ENCODE data around the gene ALX4. TPM values are rescaled to one million over a fixed set of nuclear protein-coding genes. Genes with fewer than 3 reads are reported as not detected.

The ALX4 gene
- total RNA-seq, 2 donors from 2014 or later: not detected

GRCh38 chr11:44226490-44226889 is 83.4 kb downstream of the ALX4 start:
- no peak for TF ChIP-seq CTCF (IDR thresholded peaks at IDR 0.05)
- H3K27ac ChIP-seq: no peak overlapping the region
- ATAC-seq (ENCODE audit: insufficient number of reproducible peaks, low FRiP score, low read depth): no peak
- H3K36me3 ChIP-seq: no peaks in the 10 kb centered on the region
- no peaks in the 10 kb centered on the region for H3K9me3 ChIP-seq
- H3K27me3 ChIP-seq (replicated peaks; ENCODE audit: insufficient read depth): no peaks in the 10 kb centered on the region
- no peak overlapping the region for H3K4me3 ChIP-seq
- H3K4me1 ChIP-seq (ENCODE audit: control insufficient read depth in 1 of 2, low read depth in 2 of 2): peaks cover 0 to 3% of the 10 kb centered on the region in 2 donors
- no peak for DNase-seq (ENCODE audit: low spot score)

DNA sequence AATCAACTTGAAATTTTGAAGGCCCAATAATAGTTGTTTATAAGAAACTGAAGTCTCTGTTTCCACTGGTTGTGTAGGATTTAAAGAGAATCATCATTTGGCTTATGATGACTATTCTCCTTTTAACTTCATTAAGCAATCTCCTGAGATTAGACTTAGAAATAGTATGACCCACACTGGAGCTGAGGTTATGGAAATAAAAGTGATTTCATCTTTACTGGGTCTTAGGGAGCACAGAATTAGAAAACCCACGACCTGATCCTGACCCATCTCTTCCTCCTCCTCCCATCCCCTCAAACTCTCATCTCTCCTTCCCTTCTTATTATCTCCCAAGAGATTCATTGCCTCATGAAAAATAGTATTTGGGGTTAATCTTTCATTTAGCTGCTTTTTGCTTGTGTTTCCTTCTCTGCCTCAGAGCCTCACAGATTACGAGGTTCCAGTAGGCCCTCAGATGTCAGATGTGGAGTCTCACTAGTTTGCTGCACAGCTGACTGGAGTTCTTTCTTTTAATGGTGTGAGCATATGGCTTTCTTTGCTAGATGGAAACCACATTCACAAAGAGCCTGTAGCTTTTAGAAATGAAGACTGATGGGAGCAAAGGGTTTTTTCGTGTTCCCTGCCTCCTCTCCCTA is 85.0 kb downstream of the ALX4 start:
- H3K4me3 ChIP-seq: no peak overlapping the region
- ATAC-seq (ENCODE audit: insufficient number of reproducible peaks, low FRiP score, low read depth): no peak
- peaks cover 0 to 3% of the 10 kb centered on the region in 2 donors for H3K4me1 ChIP-seq (ENCODE audit: control insufficient read depth in 1 of 2, low read depth in 2 of 2)
- H3K27me3 ChIP-seq (replicated peaks; ENCODE audit: insufficient read depth): no peaks in the 10 kb centered on the region
- H3K9me3 ChIP-seq: no peaks in the 10 kb centered on the region
- no peak for DNase-seq (ENCODE audit: low spot score)
- no peak overlapping the region for H3K27ac ChIP-seq
- no peaks in the 10 kb centered on the region for H3K36me3 ChIP-seq
- TF ChIP-seq CTCF (IDR thresholded peaks at IDR 0.05): no peak

DNA sequence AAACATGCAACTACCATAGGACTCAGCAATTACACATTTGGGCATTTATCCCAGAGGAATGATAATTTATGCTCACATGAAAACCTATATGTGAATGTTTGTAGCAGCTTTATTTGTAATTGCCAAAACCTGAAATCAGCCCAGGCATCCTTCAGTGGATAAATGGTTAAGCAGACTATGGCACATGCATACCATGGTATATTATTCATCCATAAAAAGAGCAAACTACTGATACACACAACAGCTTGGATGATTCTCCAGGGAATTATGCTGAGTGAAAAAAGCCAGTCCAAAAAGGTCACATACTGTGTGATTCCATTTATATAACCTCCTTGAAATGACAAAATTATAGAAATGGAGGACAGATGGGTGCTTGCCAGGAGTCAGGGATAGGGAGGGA is 86.7 kb downstream of the ALX4 start:
- no peak overlapping the region for H3K4me3 ChIP-seq
- ATAC-seq (ENCODE audit: insufficient number of reproducible peaks, low FRiP score, low read depth): no peak
- no peak overlapping the region for H3K27ac ChIP-seq
- DNase-seq (ENCODE audit: low spot score): no peak
- no peaks in the 10 kb centered on the region for H3K36me3 ChIP-seq
- peaks cover 0 to under 1% of the 10 kb centered on the region in 2 donors for H3K4me1 ChIP-seq (ENCODE audit: control insufficient read depth in 1 of 2, low read depth in 2 of 2)
- H3K9me3 ChIP-seq: no peaks in the 10 kb centered on the region
- TF ChIP-seq CTCF (IDR thresholded peaks at IDR 0.05): no peak
- no peaks in the 10 kb centered on the region for H3K27me3 ChIP-seq (replicated peaks; ENCODE audit: insufficient read depth)

DNA sequence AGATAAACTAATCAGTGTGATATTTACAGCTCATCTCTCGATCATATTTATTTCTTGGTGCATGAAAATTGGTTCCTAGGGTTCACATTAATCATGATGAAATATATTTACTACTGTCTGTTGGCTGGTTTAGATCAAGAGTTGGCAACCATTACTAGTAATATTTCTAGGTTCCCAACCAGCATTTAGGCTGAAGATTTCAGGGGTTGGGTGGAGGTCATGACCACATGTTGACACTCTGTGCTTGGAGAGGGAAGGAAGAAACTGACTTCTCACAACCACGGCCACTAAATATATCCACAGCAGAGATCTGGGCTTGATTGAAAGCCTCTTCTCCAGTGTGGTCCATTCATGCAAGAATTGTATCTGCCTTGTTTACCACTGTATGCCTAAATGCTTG is 87.9 kb downstream of the ALX4 start:
- Histone ChIP-seq H3K27ac (no peak overlapping the region), H3K36me3 (peaks cover under 1% of the 10 kb centered on the region), H3K4me1 (ENCODE audit: control insufficient read depth in 1 of 2, low read depth in 2 of 2) (no peaks in the 10 kb centered on the region), H3K4me3 (no peak overlapping the region), H3K9me3 (no peaks in the 10 kb centered on the region), H3K27me3 (replicated peaks; ENCODE audit: insufficient read depth) (no peaks in the 10 kb centered on the region)
- ATAC-seq (ENCODE audit: insufficient number of reproducible peaks, low FRiP score, low read depth) (no peak), DNase-seq (ENCODE audit: low spot score) (no peak)
- TF ChIP-seq CTCF (IDR thresholded peaks at IDR 0.05): no peak

DNA sequence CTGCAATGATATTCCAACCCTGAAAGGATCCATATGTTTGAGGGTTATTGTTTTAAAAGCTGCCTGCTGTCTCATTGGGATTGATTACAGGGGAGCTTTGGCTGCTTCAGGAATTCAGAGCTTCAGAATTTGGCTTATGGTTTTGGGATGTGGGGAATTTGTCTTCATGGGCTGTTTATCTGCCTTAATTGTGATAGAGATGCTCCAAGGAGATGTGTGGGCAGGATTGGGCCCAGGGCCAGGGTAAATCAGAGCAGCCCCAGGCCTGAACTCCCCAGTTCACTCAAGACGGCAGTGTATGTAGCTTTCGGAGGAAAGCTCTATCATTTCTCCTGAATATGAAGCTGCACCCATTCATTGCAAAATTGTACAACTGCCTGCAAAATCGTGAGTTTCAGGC is 88.5 kb downstream of the ALX4 start:
- no peak for DNase-seq (ENCODE audit: low spot score)
- Histone ChIP-seq H3K27ac (no peak overlapping the region), H3K27me3 (replicated peaks; ENCODE audit: insufficient read depth) (no peaks in the 10 kb centered on the region), H3K4me1 (ENCODE audit: control insufficient read depth in 1 of 2, low read depth in 2 of 2) (no peaks in the 10 kb centered on the region), H3K4me3 (no peak overlapping the region), H3K9me3 (no peaks in the 10 kb centered on the region), H3K36me3 (peaks cover 5% of the 10 kb centered on the region)
- no peak for TF ChIP-seq CTCF (IDR thresholded peaks at IDR 0.05)
- ATAC-seq (ENCODE audit: insufficient number of reproducible peaks, low FRiP score, low read depth): no peak

Measured in thoracic aorta (tissue), 2 donors.